Measurements from ENCODE around the gene ABL2. TPM values are rescaled to one million over a fixed set of nuclear protein-coding genes. Genes with fewer than 3 reads are reported as not detected.

Gene ABL2
- total RNA-seq, 4 donors from 2014 or later, result 6.8 to 22.2 (median 12.2) TPM

DNA sequence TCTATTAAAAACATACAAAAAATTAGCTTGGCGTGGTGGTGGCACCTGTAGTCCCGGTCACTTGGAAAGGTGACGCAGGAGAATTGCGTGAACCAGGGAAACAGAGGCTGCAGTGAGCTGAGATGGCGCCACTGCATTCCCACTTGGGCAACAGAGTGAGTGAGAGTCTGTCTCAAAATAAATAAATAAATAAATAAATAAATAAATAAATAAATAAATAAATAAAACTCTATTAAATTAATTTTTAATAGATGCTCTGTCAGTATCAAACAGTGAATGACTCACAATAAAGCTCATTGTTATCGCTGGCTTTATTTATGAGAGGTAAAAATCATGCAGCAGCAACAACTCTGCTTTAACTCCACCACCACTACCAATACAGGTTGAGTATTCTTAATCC lies 72.8 kb downstream of the ABL2 start:
- peaks cover 3% of the 10 kb centered on the region for H3K4me1 ChIP-seq
- H3K4me3 ChIP-seq, result no peak overlapping the region
- H3K36me3 ChIP-seq, result no peaks in the 10 kb centered on the region
- no peak for DNase-seq (ENCODE audit: low spot score in 2 of 2)
- H3K9me3 ChIP-seq, result no peaks in the 10 kb centered on the region
- TF ChIP-seq POLR2A (IDR thresholded peaks at IDR 0.05) (no peak), POLR2AphosphoS5 (IDR thresholded peaks at IDR 0.05) (no peak), EP300 (IDR thresholded peaks at IDR 0.05) (no peak)
- TF ChIP-seq, protein P1, sequence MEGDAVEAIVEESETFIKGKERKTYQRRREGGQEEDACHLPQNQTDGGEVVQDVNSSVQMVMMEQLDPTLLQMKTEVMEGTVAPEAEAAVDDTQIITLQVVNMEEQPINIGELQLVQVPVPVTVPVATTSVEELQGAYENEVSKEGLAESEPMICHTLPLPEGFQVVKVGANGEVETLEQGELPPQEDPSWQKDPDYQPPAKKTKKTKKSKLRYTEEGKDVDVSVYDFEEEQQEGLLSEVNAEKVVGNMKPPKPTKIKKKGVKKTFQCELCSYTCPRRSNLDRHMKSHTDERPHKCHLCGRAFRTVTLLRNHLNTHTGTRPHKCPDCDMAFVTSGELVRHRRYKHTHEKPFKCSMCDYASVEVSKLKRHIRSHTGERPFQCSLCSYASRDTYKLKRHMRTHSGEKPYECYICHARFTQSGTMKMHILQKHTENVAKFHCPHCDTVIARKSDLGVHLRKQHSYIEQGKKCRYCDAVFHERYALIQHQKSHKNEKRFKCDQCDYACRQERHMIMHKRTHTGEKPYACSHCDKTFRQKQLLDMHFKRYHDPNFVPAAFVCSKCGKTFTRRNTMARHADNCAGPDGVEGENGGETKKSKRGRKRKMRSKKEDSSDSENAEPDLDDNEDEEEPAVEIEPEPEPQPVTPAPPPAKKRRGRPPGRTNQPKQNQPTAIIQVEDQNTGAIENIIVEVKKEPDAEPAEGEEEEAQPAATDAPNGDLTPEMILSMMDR (IDR thresholded peaks at IDR 0.05), result no peak
- no peaks in the 10 kb centered on the region for H3K27me3 ChIP-seq
- WGBS, result 96% methylated on average over 6 of the region's 6 CpGs
- no peak overlapping the region for H3K27ac ChIP-seq

DNA sequence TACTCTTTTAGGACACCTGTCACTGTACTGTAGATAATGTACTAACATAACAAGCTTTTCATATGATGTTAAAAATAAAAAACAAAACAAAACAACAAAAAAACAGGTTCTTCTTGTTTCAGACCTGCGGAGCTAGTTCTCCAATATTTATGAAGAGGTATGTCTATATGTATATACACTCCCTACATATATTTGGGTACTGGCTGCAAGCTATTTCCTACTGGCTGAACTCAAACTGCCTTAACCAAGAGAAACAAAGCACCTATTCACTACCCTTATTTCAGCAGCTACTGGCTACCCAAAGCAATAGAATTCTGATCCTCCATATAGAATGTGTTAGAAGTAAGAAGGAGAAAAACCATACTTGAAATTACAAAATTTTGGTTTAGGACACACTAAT lies 73.5 kb downstream of the ABL2 start:
- TF ChIP-seq, protein P1 (IDR thresholded peaks at IDR 0.05), result no peak
- TF ChIP-seq POLR2AphosphoS5 (IDR thresholded peaks at IDR 0.05), result no peak
- TF ChIP-seq EP300 (IDR thresholded peaks at IDR 0.05), result no peak
- TF ChIP-seq POLR2A (IDR thresholded peaks at IDR 0.05), result no peak

DNA sequence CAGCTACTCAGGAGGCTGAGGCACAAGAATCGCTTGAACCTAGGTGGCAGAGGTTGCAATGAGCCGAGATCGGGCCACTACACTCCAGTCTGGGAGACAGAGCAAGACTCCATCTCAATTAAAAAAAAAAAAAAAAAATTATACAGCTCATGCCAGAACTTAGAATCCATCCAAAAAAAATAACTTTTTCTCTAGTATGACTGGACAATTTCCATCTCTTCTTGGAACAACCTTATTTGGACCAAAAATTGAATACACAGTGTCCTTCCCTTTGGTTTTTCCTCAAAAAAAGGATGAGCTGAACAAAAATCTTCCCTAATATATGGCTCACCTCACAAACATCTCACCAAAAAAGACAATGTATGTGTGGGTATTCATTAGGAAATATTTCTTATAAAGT lies 73.9 kb downstream of the ABL2 start:
- peak overlapping the region; percentile 5 for H3K27ac ChIP-seq

More for the DNA sequence above, 73.5 kb downstream of the ABL2 start:
- no peak for DNase-seq (ENCODE audit: low spot score in 2 of 2)
- Histone ChIP-seq H3K27ac (peak overlapping the region; percentile 5), H3K4me1 (peaks cover 3% of the 10 kb centered on the region), H3K36me3 (no peaks in the 10 kb centered on the region), H3K4me3 (no peak overlapping the region), H3K9me3 (no peaks in the 10 kb centered on the region), H3K27me3 (no peaks in the 10 kb centered on the region)
- 57% methylated on average over 1 of the region's 1 CpG for WGBS

DNA sequence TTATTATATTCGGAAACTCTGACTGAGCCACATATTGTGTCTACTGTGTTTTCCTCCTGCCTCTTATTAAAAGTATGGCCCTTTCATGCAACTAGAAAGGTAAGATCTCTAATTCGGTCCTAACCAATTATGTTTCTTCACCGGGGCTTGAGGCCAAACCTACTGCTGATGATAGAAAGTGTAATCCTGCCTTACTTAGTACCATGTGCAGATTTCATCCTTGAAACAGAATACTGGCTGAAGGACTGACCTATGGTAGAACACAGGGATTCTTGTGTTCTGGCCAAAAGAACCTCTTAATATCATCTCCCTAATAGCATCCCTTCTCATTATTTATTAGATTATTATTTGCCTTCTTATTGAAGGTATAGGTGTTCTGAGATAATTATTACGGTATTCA lies 75.0 kb downstream of the ABL2 start:
- H3K27ac ChIP-seq, result peak overlapping the region; percentile 5
- WGBS, result 95% methylated on average over 4 of the region's 4 CpGs
- H3K4me3 ChIP-seq, result no peak overlapping the region
- no peaks in the 10 kb centered on the region for H3K9me3 ChIP-seq
- H3K36me3 ChIP-seq, result no peaks in the 10 kb centered on the region
- TF ChIP-seq, protein P1 (IDR thresholded peaks at IDR 0.05), result no peak
- TF ChIP-seq EP300 (IDR thresholded peaks at IDR 0.05), result no peak
- no peak for TF ChIP-seq POLR2A (IDR thresholded peaks at IDR 0.05)
- no peak for TF ChIP-seq POLR2AphosphoS5 (IDR thresholded peaks at IDR 0.05)
- peaks cover 3% of the 10 kb centered on the region for H3K4me1 ChIP-seq
- no peak for DNase-seq (ENCODE audit: low spot score in 2 of 2)
- H3K27me3 ChIP-seq, result no peaks in the 10 kb centered on the region

More for the DNA sequence above, 73.9 kb downstream of the ABL2 start:
- Histone ChIP-seq H3K27me3 (no peaks in the 10 kb centered on the region), H3K36me3 (no peaks in the 10 kb centered on the region), H3K9me3 (no peaks in the 10 kb centered on the region), H3K4me3 (no peak overlapping the region), H3K4me1 (peaks cover 3% of the 10 kb centered on the region)
- 87% methylated on average over 3 of the region's 3 CpGs for WGBS
- DNase-seq (ENCODE audit: low spot score in 2 of 2), result no peak
- TF ChIP-seq POLR2A (IDR thresholded peaks at IDR 0.05) (no peak), EP300 (IDR thresholded peaks at IDR 0.05) (no peak), POLR2AphosphoS5 (IDR thresholded peaks at IDR 0.05) (no peak)
- TF ChIP-seq, protein P1 (IDR thresholded peaks at IDR 0.05), result no peak

DNA sequence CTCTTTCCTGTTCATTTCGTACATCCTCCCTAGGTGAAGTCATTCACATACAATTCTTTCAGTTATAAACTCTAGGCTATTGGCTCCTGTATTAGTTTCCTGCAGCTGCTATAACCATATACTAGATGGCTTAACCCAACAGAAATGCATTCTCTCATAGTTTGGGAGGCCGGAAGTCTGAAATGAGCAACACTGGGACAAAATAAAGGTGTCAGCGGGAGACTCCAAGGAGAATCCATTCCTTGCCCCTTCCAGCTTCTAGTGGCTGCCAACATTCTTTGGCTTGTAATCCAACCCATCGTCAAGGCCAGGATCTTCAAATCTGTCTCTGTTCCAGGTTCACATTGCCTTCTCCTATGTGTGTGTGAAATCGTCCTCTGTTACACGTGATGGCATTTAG lies 76.3 kb downstream of the ABL2 start:
- no peaks in the 10 kb centered on the region for H3K36me3 ChIP-seq
- no peak for TF ChIP-seq POLR2AphosphoS5 (IDR thresholded peaks at IDR 0.05)
- no peak for TF ChIP-seq EP300 (IDR thresholded peaks at IDR 0.05)
- no peak for TF ChIP-seq POLR2A (IDR thresholded peaks at IDR 0.05)
- TF ChIP-seq, protein P1 (IDR thresholded peaks at IDR 0.05), result no peak
- 64% methylated on average over 6 of the region's 6 CpGs for WGBS
- H3K9me3 ChIP-seq, result no peaks in the 10 kb centered on the region
- H3K27me3 ChIP-seq, result no peaks in the 10 kb centered on the region
- H3K4me3 ChIP-seq, result no peak overlapping the region
- H3K27ac ChIP-seq, result no peak overlapping the region
- no peak for DNase-seq (ENCODE audit: low spot score in 2 of 2)
- peaks cover 3% of the 10 kb centered on the region for H3K4me1 ChIP-seq
